Esophagus mucosa (tissue), 1 donor: ENCODE data around the gene RBM7. TPM values are rescaled to one million over a fixed set of nuclear protein-coding genes. Genes with fewer than 3 reads are reported as not detected.

Source experiments
- ATAC-seq: fragments of 200-7000 bp; cut with Tn5 transposase; one replicate; pipeline ENCODE4 v1.9.1; 2020
- total RNA-seq: library from RNA; stranded (reverse); gene quantifications from one replicate; pipeline ENCODE4 v1.2.4, GENCODE V29; 2023
- donor health status: DM: yes; HTN: yes; CAD: no.

The RBM7 gene
- total RNA-seq, 1 donor from 2014 or later: 20.2 TPM

- ATAC-seq: no peak
Observed at GRCh38 chr11:114448749-114449482, 48.5 kb downstream of the RBM7 start.

DNA sequence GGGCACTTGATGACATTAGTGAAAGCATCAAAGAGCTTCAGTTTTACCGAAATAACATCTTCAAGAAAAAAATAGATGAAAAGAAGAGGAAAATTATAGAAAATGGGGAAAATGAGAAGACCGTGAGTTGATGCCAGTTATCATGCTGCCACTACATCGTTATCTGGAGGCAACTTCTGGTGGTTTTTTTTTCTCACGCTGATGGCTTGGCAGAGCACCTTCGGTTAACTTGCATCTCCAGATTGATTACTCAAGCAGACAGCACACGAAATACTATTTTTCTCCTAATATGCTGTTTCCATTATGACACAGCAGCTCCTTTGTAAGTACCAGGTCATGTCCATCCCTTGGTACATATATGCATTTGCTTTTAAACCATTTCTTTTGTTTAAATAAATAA lies 49.4 kb downstream of the RBM7 start:
- no peak for ATAC-seq

GRCh38 chr11:114452399-114452798 lies 51.9 kb downstream of the RBM7 start:
- no peak for ATAC-seq

Other genes starting within 250 kb of the RBM7 start
- gene NNMT, start 104.3 kb upstream of the RBM7 start, total RNA-seq: 16.8 TPM
- 2.9 TPM for gene C11orf71, start 155 bp upstream of the RBM7 start, total RNA-seq
- 71.5 TPM for gene REXO2, start 38.8 kb downstream of the RBM7 start, total RNA-seq
- not detected for gene NXPE1, start 159.2 kb downstream of the RBM7 start, total RNA-seq
- gene NXPE4, start 195.1 kb downstream of the RBM7 start, total RNA-seq: not detected